Neural progenitor cell (in vitro differentiated cells): Measurements from ENCODE around the gene TYW5.

Experiments
- EZH2 ChIP-seq: fragments of 200-600 bp; sonication (generic); IDR thresholded peaks from 2 replicates; pipeline ENCODE4 v1.6.1; 2017; ENCODE audit warnings: antibody characterized with exemption, mild to moderate bottlenecking, moderate library complexity
- EZH2phosphoT487 ChIP-seq: fragments of 200-600 bp; sonication (generic); IDR thresholded peaks from 2 replicates; pipeline ENCODE4 v1.6.1; 2017; ENCODE audit warnings: antibody characterized with exemption
- TF ChIP-seq, protein P1 (sequence below): fragments of 200-600 bp; sonication (generic); IDR thresholded peaks from 2 replicates; pipeline ENCODE4 v1.5.1; 2017; ENCODE audit warnings: antibody characterized with exemption, mild to moderate bottlenecking

DNA sequence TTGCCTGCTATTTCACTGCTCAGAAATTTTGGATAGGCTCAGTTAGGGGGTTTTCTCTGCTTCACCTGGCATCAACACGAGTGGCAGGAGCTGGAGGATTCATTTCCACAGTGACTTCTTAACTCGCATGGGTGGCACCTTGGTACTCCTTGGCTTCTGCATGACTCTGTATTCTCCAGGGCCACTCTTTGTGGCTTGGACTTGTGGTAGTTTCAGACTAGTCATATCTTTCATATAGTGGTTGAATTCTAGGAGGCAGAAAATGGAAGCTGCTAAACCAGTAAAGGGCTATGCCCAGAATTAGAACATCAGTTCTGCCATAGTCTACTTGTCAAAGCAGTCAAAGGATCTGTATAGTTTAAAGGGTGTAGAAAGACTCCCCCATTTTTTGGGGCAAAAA lies 6.9 kb upstream of the TYW5 start:
- TF ChIP-seq, protein P1, sequence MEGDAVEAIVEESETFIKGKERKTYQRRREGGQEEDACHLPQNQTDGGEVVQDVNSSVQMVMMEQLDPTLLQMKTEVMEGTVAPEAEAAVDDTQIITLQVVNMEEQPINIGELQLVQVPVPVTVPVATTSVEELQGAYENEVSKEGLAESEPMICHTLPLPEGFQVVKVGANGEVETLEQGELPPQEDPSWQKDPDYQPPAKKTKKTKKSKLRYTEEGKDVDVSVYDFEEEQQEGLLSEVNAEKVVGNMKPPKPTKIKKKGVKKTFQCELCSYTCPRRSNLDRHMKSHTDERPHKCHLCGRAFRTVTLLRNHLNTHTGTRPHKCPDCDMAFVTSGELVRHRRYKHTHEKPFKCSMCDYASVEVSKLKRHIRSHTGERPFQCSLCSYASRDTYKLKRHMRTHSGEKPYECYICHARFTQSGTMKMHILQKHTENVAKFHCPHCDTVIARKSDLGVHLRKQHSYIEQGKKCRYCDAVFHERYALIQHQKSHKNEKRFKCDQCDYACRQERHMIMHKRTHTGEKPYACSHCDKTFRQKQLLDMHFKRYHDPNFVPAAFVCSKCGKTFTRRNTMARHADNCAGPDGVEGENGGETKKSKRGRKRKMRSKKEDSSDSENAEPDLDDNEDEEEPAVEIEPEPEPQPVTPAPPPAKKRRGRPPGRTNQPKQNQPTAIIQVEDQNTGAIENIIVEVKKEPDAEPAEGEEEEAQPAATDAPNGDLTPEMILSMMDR: no peak
- TF ChIP-seq EZH2 (no peak), EZH2phosphoT487 (no peak)
